ENCODE results near the gene GDF9.

DNA sequence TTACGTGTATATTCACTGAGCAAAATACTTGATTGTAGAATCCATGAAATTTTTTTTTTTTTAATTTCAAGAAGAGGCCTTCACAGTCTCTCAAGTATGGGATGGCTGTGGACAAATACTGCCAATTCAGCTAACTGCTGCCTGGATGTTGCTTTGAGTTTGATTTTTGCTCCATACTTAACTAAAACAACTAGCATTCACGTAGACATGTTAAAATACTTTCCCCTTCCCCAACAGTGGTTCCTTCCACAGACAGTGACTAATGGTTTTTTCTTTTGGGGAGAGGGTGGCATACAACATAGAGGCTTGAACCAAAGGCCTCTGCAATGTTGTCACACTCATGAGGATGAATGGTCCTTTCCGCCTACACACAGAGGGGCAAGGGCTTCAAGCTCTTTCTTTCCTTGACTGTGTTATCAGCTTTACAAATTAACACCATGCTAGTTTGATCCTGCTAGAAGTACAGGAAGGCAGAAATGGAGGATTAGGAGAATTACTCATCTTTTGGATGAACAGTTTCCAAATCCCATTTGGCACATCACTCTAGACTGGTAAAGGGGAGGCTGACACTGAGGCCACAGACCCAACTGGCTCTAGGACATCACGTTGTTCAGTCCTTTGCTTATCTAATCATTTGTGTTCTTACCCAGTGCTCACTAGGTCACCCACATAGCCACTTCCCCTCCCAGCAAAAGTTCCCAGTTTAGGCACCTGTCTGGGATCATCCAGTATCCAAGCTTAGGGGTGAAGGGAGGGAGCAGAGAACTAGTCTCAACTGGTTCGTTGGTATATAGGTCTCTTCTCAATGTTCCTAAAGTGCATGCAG is 5.4 kb upstream of the GDF9 start:
- TF ChIP-seq, protein P1, sequence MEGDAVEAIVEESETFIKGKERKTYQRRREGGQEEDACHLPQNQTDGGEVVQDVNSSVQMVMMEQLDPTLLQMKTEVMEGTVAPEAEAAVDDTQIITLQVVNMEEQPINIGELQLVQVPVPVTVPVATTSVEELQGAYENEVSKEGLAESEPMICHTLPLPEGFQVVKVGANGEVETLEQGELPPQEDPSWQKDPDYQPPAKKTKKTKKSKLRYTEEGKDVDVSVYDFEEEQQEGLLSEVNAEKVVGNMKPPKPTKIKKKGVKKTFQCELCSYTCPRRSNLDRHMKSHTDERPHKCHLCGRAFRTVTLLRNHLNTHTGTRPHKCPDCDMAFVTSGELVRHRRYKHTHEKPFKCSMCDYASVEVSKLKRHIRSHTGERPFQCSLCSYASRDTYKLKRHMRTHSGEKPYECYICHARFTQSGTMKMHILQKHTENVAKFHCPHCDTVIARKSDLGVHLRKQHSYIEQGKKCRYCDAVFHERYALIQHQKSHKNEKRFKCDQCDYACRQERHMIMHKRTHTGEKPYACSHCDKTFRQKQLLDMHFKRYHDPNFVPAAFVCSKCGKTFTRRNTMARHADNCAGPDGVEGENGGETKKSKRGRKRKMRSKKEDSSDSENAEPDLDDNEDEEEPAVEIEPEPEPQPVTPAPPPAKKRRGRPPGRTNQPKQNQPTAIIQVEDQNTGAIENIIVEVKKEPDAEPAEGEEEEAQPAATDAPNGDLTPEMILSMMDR (conservative IDR thresholded peaks at IDR 0.05) = no peak
- TF ChIP-seq ZFX (IDR thresholded peaks at IDR 0.05) = no peak

Data from C4-2B (cell line).